ENCODE data around the gene ELMO1. TPM values are rescaled to one million over a fixed set of nuclear protein-coding genes. Genes with fewer than 3 reads are reported as not detected.
A peak's percentile ranks its signal among the peaks of the same experiment; 100 is the strongest.

ELMO1 gene
- total and polyA plus RNA-seq, 5 experiments from 2014 or later = 26.9 to 120 (median 58.4) TPM

DNA sequence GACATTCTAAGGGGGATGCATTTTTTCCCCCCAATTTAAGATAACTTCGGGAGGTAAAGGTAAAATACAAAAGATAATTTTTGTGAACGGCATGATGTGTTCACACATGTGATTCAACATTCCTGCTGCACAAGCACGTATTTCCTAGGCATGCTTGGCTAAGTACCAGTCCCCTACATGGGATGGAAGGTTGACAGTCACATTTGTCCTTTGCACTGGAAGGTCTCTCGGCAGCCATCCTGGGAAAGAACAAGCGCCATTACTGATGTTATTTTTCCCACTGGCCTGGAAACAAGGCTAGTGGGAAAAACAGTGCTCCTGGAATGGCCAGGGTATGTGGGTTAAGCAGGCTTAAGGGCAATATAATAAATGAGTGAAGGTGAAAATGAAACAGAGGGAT lies 448.2 kb downstream of the ELMO1 start:
- no peak overlapping the region for H3K4me3 Mint-ChIP-seq
- no peak for ATAC-seq
- H3K27ac Mint-ChIP-seq = peak overlapping the region in 1 of 10 donors; percentile 38
- POLR2A ChIA-PET = interaction anchor here (0.6 kb wide), 1 partner anchor 316 kb away, joined by 7 read pairs; no protein-coding TSS in a partner anchor
- peaks cover 0 to 3% (median 1%) of the 10 kb centered on the region in 4 donors for H3K4me1 Mint-ChIP-seq
- H3K27me3 Mint-ChIP-seq = no peaks in the 10 kb centered on the region
- H3K9me3 Mint-ChIP-seq = peaks cover 0 to 8% (median 0%) of the 10 kb centered on the region in 9 donors
- peaks cover 31 to 39% (median 34%) of the 10 kb centered on the region in 3 donors for H3K36me3 Mint-ChIP-seq
- no peak for DNase-seq

- peaks cover 0 to 3% (median 1%) of the 10 kb centered on the region in 4 donors for H3K4me1 Mint-ChIP-seq
- no peak overlapping the region for H3K4me3 Mint-ChIP-seq
- H3K36me3 Mint-ChIP-seq = peaks cover 31 to 39% (median 34%) of the 10 kb centered on the region in 3 donors
- DNase-seq (no peak), ATAC-seq (no peak)
- peak overlapping the region in 2 of 10 donors; percentile 4 to 82 for H3K27ac Mint-ChIP-seq
- H3K9me3 Mint-ChIP-seq = peaks cover 0 to 8% (median 0%) of the 10 kb centered on the region in 9 donors
- POLR2A ChIA-PET = interaction anchor here (0.6 kb wide), 1 partner anchor 315 kb away, joined by 7 read pairs; no protein-coding TSS in a partner anchor
- H3K27me3 Mint-ChIP-seq = no peaks in the 10 kb centered on the region
These were observed 448.8 kb downstream of the ELMO1 start for GRCh38 chr7:36999626-37000485.

DNA sequence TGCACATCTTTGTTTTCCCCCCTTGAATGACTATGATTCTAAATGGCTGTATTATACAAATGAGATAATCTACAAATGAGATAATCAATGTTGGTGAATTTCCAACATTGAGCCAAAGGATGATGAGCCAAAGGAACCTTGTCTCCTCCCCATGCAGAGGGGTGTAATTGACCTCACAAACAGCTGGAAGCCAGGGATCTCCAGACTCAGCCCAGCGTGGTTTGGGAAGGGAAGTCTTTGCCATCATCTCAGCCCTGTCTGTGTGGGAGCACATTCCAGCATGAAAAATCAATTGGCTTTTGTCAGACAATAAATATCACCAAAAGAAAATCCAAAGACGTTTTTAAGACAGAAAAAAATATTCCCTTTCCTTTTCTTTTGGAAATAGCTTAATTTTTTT lies 452.9 kb downstream of the ELMO1 start:
- peaks cover 0 to 12% (median 10%) of the 10 kb centered on the region in 4 donors for H3K4me1 Mint-ChIP-seq
- POLR2A ChIA-PET = no interaction called here

DNA sequence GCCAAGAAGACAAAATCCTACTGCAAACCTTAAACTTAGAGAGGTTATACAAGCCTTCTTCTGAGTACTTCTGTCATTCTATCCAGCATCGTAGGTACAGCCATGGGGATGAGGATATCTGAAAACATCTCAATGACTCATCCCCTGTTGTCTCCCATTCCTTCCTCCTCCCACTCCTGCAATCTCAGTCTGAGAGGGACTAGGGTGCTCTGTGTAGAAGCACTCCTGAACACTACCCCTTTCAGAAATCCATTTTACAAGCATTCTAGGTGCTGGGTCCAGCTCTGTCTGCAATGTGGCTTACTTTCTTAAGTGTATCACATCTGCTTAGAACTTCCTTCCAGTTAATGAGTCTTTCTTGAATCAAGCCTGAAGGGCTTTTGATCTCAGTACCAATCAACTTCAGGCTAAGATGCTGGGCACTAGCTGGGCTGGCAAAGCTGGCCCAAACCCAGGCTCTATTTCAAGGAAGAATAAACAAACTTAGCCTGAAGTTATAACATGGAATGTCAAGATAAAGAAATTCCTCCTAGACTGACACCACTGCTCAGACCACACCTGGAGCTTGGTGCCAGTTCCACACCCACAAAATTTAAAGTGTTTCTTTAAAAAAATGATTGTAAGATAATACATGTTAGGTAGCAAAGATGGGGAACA lies 454.1 kb downstream of the ELMO1 start:
- ATAC-seq (no peak), DNase-seq (no peak)
- H3K27me3 Mint-ChIP-seq = no peaks in the 10 kb centered on the region
- peaks cover 0 to 10% (median 3%) of the 10 kb centered on the region in 3 donors for H3K36me3 Mint-ChIP-seq
- H3K9me3 Mint-ChIP-seq = no peaks in the 10 kb centered on the region
- H3K4me1 Mint-ChIP-seq = peaks cover under 1 to 12% (median 10%) of the 10 kb centered on the region in 4 donors
- H3K27ac Mint-ChIP-seq = peak overlapping the region in 4 of 10 donors; percentile 14 to 69 (median 44)
- POLR2A ChIA-PET = no interaction called here
- H3K4me3 Mint-ChIP-seq = peak overlapping the region in 1 of 10 donors; percentile 16

More for the DNA sequence above, 452.9 kb downstream of the ELMO1 start:
- no peak overlapping the region for H3K4me3 Mint-ChIP-seq
- ATAC-seq (no peak), DNase-seq (no peak)
- peaks cover 0 to 11% (median 3%) of the 10 kb centered on the region in 3 donors for H3K36me3 Mint-ChIP-seq
- H3K27ac Mint-ChIP-seq = peak overlapping the region in 1 of 10 donors; percentile 57
- no peaks in the 10 kb centered on the region for H3K9me3 Mint-ChIP-seq
- no peaks in the 10 kb centered on the region for H3K27me3 Mint-ChIP-seq

DNA sequence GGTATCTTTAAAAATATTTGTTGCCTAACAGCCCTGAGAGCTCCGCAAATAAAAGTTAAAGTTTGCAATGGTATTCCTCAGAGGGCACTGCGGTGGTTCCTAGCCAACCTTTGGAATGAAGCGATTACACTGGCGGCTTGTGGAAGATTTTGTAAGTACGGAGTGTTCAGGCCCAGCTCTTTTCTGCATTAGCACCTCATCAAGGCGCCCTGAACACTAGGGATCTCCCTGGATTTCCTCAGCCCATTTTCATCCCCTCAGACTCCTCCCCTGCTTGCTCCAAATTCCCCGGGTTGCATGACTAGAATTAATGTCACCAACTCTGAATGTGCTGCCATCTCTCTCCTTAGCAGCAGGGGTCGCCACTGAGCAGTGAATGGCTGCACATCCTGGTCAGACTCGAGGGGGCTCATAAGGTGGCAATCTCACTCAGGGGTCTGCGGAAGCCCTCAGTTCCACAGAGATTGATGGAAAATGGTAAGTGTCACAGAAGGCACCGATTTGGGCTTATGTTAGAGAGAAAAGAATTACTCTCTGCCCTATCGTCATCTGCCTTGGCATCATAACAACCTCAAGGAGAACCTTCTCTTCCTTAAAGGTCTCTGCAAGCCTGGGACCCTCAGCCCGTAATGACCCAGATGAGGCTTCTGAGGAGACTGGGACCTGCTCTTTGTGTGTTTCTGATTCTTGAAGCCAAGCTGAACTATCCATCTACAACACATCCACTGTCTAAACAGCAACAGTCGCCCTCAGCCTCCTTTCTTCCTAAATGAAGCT lies 461.5 kb downstream of the ELMO1 start:
- DNase-seq (peak; percentile 6 to 75 (median 48)), ATAC-seq (peak; percentile 53 to 56)
- POLR2A ChIA-PET = no interaction called here
- H3K9me3 Mint-ChIP-seq = no peaks in the 10 kb centered on the region
- peak overlapping the region in 1 of 10 donors; percentile 51 for H3K4me3 Mint-ChIP-seq
- no peaks in the 10 kb centered on the region for H3K27me3 Mint-ChIP-seq
- H3K4me1 Mint-ChIP-seq = peaks cover 27 to 55% (median 43%) of the 10 kb centered on the region in 4 donors
- peaks cover 0 to 3% (median 0%) of the 10 kb centered on the region in 3 donors for H3K36me3 Mint-ChIP-seq
- H3K27ac Mint-ChIP-seq = peak overlapping the region in 4 of 10 donors; percentile 16 to 41 (median 20)

GRCh38 chr7:36986511-36986933 lies 462.1 kb downstream of the ELMO1 start:
- Mint-ChIP-seq H3K4me3 (peak overlapping the region in 1 of 10 donors; percentile 37), H3K36me3 (peaks cover 0 to 3% (median 2%) of the 10 kb centered on the region in 3 donors), H3K27me3 (no peaks in the 10 kb centered on the region), H3K4me1 (peaks cover 28 to 57% (median 43%) of the 10 kb centered on the region in 4 donors), H3K27ac (peak overlapping the region in 1 of 10 donors; percentile 11), H3K9me3 (no peaks in the 10 kb centered on the region)
- POLR2A ChIA-PET = no interaction called here
- ATAC-seq (no peak), DNase-seq (no peak)

GRCh38 chr7:36985866-36986400 lies 462.7 kb downstream of the ELMO1 start:
- POLR2A ChIA-PET = no interaction called here
- no peaks in the 10 kb centered on the region for H3K9me3 Mint-ChIP-seq
- ATAC-seq = no peak
- H3K36me3 Mint-ChIP-seq = peaks cover 0 to 7% (median 5%) of the 10 kb centered on the region in 3 donors
- peaks cover 27 to 59% (median 43%) of the 10 kb centered on the region in 4 donors for H3K4me1 Mint-ChIP-seq
- no peak for DNase-seq
- H3K27ac Mint-ChIP-seq = peak overlapping the region in 1 of 10 donors; percentile 11
- H3K4me3 Mint-ChIP-seq = no peak overlapping the region
- H3K27me3 Mint-ChIP-seq = no peaks in the 10 kb centered on the region

- Mint-ChIP-seq H3K9me3 (no peaks in the 10 kb centered on the region), H3K36me3 (peaks cover 0 to 7% (median 5%) of the 10 kb centered on the region in 3 donors), H3K4me1 (peaks cover 27 to 59% (median 43%) of the 10 kb centered on the region in 4 donors), H3K27ac (peak overlapping the region in 2 of 10 donors; percentile 12 to 55), H3K27me3 (no peaks in the 10 kb centered on the region), H3K4me3 (peak overlapping the region in 1 of 10 donors; percentile 22)
- DNase-seq (no peak), ATAC-seq (no peak)
- POLR2A ChIA-PET = no interaction called here
These were observed 463.3 kb downstream of the ELMO1 start for GRCh38 chr7:36985316-36985715.

GRCh38 chr7:36984710-36985312 lies 463.9 kb downstream of the ELMO1 start:
- POLR2A ChIA-PET = no interaction called here

GRCh38 chr7:36984041-36984521 lies 464.6 kb downstream of the ELMO1 start:
- POLR2A ChIA-PET = no interaction called here
- ATAC-seq = no peak
- no peaks in the 10 kb centered on the region for H3K9me3 Mint-ChIP-seq
- peaks cover 0 to 9% (median 7%) of the 10 kb centered on the region in 3 donors for H3K36me3 Mint-ChIP-seq
- no peak overlapping the region for H3K4me3 Mint-ChIP-seq
- no peak for DNase-seq
- peaks cover 26 to 59% (median 43%) of the 10 kb centered on the region in 4 donors for H3K4me1 Mint-ChIP-seq
- H3K27ac Mint-ChIP-seq = peak overlapping the region in 1 of 10 donors; percentile 3
- H3K27me3 Mint-ChIP-seq = no peaks in the 10 kb centered on the region

More at GRCh38 chr7:36984710-36985312, 463.9 kb downstream of the ELMO1 start:
- Mint-ChIP-seq H3K27me3 (no peaks in the 10 kb centered on the region), H3K36me3 (peaks cover 0 to 7% (median 6%) of the 10 kb centered on the region in 3 donors), H3K9me3 (no peaks in the 10 kb centered on the region), H3K4me1 (peaks cover 27 to 59% (median 43%) of the 10 kb centered on the region in 4 donors), H3K27ac (peak overlapping the region in 6 of 10 donors; percentile 3 to 58 (median 34)), H3K4me3 (peak overlapping the region in 1 of 10 donors; percentile 22)
- no peak for DNase-seq
- ATAC-seq = no peak

- H3K27ac Mint-ChIP-seq = peak overlapping the region in 1 of 10 donors; percentile 30
- ATAC-seq (no peak), DNase-seq (no peak)
- POLR2A ChIA-PET = no interaction called here
- H3K4me1 Mint-ChIP-seq = peaks cover 21 to 50% (median 37%) of the 10 kb centered on the region in 4 donors
- no peaks in the 10 kb centered on the region for H3K27me3 Mint-ChIP-seq
- peaks cover 3 to 10% (median 8%) of the 10 kb centered on the region in 3 donors for H3K36me3 Mint-ChIP-seq
- H3K9me3 Mint-ChIP-seq = no peaks in the 10 kb centered on the region
- no peak overlapping the region for H3K4me3 Mint-ChIP-seq
These were observed 465.9 kb downstream of the ELMO1 start for GRCh38 chr7:36982766-36983165.

All from naive thymus-derived CD8-positive, alpha-beta T cell (primary cell).